ENCODE measurements around the gene PNPLA6. TPM values are rescaled to one million over a fixed set of nuclear protein-coding genes. Genes with fewer than 3 reads are reported as not detected.
A peak's percentile ranks its signal among the peaks of the same experiment; 100 is the strongest.

The PNPLA6 gene
- total and polyA plus RNA-seq, 11 donors, result 35.6 to 105 (median 49.9) TPM

DNA sequence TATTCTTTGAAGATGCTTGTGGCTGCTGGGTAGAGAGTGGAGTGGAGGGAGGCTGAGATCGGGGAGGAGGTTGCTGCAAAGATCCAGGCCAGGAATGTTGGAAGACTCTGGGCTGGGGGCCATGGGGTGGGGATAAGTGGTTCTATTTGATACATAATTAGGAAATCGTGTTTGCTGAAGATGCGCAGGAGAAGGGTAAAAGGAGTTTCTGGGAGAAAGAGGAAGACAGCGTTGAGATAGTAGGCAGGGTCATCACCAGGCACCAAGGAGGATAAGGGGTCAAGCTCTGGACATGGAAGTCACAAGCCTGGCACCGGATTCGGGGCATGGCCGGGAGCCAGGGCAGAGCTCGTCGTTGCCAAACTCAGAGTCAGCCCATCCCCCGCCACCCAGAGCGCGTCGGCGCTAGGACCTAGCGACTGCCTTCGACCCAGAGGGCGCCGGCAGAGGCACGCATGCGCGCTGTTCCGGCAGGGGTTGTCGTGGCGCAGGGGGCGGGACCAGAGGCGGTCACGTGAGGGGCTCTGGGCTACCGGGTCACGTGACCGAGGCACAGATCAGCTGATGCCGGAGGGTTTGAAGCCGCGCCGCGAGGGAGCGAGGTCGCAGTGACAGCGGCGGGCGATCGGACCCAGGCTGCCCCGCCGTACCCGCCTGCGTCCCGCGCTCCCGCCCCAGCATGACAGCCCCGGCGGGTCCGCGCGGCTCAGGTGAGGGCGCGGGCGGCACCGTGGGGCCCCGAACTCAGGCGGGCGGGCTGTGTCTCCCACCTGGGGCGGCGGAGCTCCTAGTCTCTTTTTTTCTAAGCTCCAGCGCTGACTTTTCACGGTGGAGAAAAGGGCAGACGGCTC is 13.2 kb upstream of the PNPLA6 start, which contains the start of gene MCOLN1:
Gene MCOLN1 (plus strand): TSS at position 553 of the 851 bp plus-strand sequence. CDS start 127 bp downstream, at position 680.
- peaks cover 0 to 43% (median 25%) of the 10 kb centered on the region in 9 donors for H3K36me3 ChIP-seq
- 0 to 1% (median 1%) methylated on average over 18 to 65 of the region's 65 CpGs for WGBS, 4 donors
- peak within 1 kb of the TSS in 11 of 12 donors; percentile 28 to 84 (median 66) for H3K27ac ChIP-seq
- ATAC-seq (peak; percentile 92 to 98 (median 92)), DNase-seq (peak; percentile 99 to 100 (median 100))
- peaks cover 0 to 41% (median 18%) of the 10 kb centered on the region in 12 donors for H3K4me1 ChIP-seq
- TF ChIP-seq CTCF (IDR thresholded peaks at IDR 0.05) (no peak), POLR2A (IDR thresholded peaks at IDR 0.05) (peak in 1 of 2 donors; percentile 83)
- peak within 1 kb of the TSS; percentile 67 to 97 (median 86) for H3K4me3 ChIP-seq
- no peaks in the 10 kb centered on the region for H3K9me3 ChIP-seq
- H3K27me3 ChIP-seq, result no peaks in the 10 kb centered on the region
- intact Hi-C loops (cut with DNase I), result loop anchor here in 4 of 10 donors (1.0 to 10.0 kb wide), 3 partner anchors 12 to 127 kb away; partner anchors contain the start of gene PEX11G (in 3 of the 4)

- intact Hi-C loops (cut with DNase I), result loop anchor here in 4 of 10 donors (1.0 to 10.0 kb wide), 3 partner anchors 11 to 128 kb away; partner anchors contain the start of gene PEX11G (in 3 of the 4)
- no peak for DNase-seq
- H3K4me1 ChIP-seq, result peaks cover 0 to 41% (median 17%) of the 10 kb centered on the region in 12 donors
- H3K27me3 ChIP-seq, result no peaks in the 10 kb centered on the region
- H3K36me3 ChIP-seq, result peaks cover 0 to 51% (median 26%) of the 10 kb centered on the region in 9 donors
- H3K4me3 ChIP-seq, result peak overlapping the region; percentile 67 to 97 (median 86)
- TF ChIP-seq POLR2A (IDR thresholded peaks at IDR 0.05) (no peak), CTCF (IDR thresholded peaks at IDR 0.05) (no peak)
- WGBS, 4 donors, result 6 to 11% (median 9%) methylated on average over 17 to 23 of the region's 23 CpGs
- H3K9me3 ChIP-seq, result no peaks in the 10 kb centered on the region
- peak in 1 of 4 donors; percentile 1 for ATAC-seq
- H3K27ac ChIP-seq, result peak overlapping the region in 10 of 12 donors; percentile 27 to 84 (median 62)
These were observed 12.4 kb upstream of the PNPLA6 start for GRCh38 chr19:7522923-7523667.

DNA sequence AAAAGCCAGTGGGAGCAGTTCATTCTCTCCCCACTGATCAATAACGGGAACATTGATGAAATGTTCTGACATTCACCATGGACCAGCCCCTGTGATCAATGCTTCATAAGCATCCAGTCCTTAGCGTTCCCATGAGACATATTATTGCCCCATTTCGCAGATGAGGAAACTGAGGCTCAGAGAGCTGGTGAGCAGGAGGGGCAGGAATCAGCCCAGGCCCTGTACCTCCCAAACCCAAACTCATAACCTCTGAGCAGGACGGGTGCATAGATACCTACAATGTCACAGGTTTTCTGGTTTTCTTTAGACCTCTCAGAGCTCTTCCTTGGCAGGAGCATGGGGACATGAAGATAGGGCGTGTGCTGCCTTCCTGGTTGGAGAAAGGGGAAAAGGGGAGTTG is 11.0 kb upstream of the PNPLA6 start:
- ATAC-seq, result no peak
- 87 to 94% (median 89%) methylated on average over 5 of the region's 5 CpGs for WGBS, 4 donors
- no peak overlapping the region for H3K4me3 ChIP-seq
- H3K27ac ChIP-seq, result no peak overlapping the region
- peaks cover 0 to 41% (median 17%) of the 10 kb centered on the region in 12 donors for H3K4me1 ChIP-seq
- intact Hi-C loops (cut with DNase I), result loop anchor here in 4 of 10 donors (5.0 to 10.0 kb wide), 2 partner anchors 37 to 130 kb away; partner anchors contain the start of gene PEX11G (in 3 of the 4)
- H3K27me3 ChIP-seq, result no peaks in the 10 kb centered on the region
- no peaks in the 10 kb centered on the region for H3K9me3 ChIP-seq
- peaks cover 0 to 62% (median 36%) of the 10 kb centered on the region in 9 donors for H3K36me3 ChIP-seq
- no peak for DNase-seq
- TF ChIP-seq POLR2A (IDR thresholded peaks at IDR 0.05), result no peak
- no peak for TF ChIP-seq CTCF (IDR thresholded peaks at IDR 0.05)

All from heart left ventricle (tissue), 16 donors.